Measurements from ENCODE around the gene HSPB7. TPM values are rescaled to one million over a fixed set of nuclear protein-coding genes. Genes with fewer than 3 reads are reported as not detected.

Gene HSPB7
- total RNA-seq, 1 experiment from 2014 or later = not detected

GRCh38 chr1:15975358-15975804 is 42.5 kb downstream of the HSPB7 start:
- H3K18ac ChIP-seq (ENCODE audit: insufficient read length, low read depth, low read length) = no peak overlapping the region
- H2AK5ac ChIP-seq (ENCODE audit: insufficient read length, low read length) = no peak overlapping the region
- H3K36me3 Mint-ChIP-seq (ENCODE audit: insufficient read depth in 1 of 3, low read depth in 3 of 3) = peaks cover 9 to 20% (median 11%) of the 10 kb centered on the region in 3 experiments
- no peak overlapping the region for H3K4ac ChIP-seq (ENCODE audit: low read depth, low read length)
- no peak overlapping the region for H2BK12ac ChIP-seq (ENCODE audit: insufficient read length, low read depth, low read length)
- H2BK20ac ChIP-seq (ENCODE audit: low read depth, low read length, poor library complexity, severe bottlenecking) = no peak overlapping the region
- no peak overlapping the region for H4K5ac ChIP-seq (ENCODE audit: insufficient read length, low read depth, low read length)
- H3K27me3 ChIP-seq (ENCODE audit: insufficient read depth, low read length) = no peaks in the 10 kb centered on the region
- H3K14ac ChIP-seq (ENCODE audit: insufficient read depth, low read length) = no peak overlapping the region
- peak overlapping the region; percentile 58 for H3K4me2 ChIP-seq (ENCODE audit: insufficient read depth, insufficient read length, low read length)
- no peak overlapping the region for H2AFZ ChIP-seq (ENCODE audit: low read length)
- peak overlapping the region; percentile 86 to 93 for H3K4me3 Mint-ChIP-seq
- H3K79me2 ChIP-seq (ENCODE audit: insufficient read depth, low read length) = no peaks in the 10 kb centered on the region
- no CpG with 5 or more reads among the region's 47 CpGs for WGBS (ENCODE audit: extremely low coverage, insufficient read length, low lambda C conversion rate)
- H4K8ac ChIP-seq (replicated peaks; ENCODE audit: insufficient read length, low read depth, low read length) = no peak overlapping the region
- H3K4me1 Mint-ChIP-seq = peaks cover 11 to 14% of the 10 kb centered on the region in 2 experiments
- H3K9me3 ChIP-seq (ENCODE audit: control insufficient read depth, low read depth, low read length) = no peaks in the 10 kb centered on the region
- H3K9me3 Mint-ChIP-seq = peaks cover 0 to under 1% of the 10 kb centered on the region in 2 experiments; a peak in 1 of 5 replicates
- H3K27me3 Mint-ChIP-seq (ENCODE audit: low read depth) = peaks cover 3% of the 10 kb centered on the region; the same call in 1 of the 2 replicates
- H3K23me2 ChIP-seq (ENCODE audit: insufficient read length, low read depth, low read length, poor library complexity, severe bottlenecking) = no peaks in the 10 kb centered on the region
- H3K23ac ChIP-seq (ENCODE audit: insufficient read length, low read depth, low read length) = no peak overlapping the region
- TF ChIP-seq CTCF (conservative IDR thresholded peaks at IDR 0.05) = peak; percentile 50
- H3K56ac ChIP-seq (ENCODE audit: insufficient read length, low read depth, low read length) = no peak overlapping the region
- no peak overlapping the region for H3K27ac ChIP-seq (ENCODE audit: insufficient read length, low read depth, low read length)
- H2BK120ac ChIP-seq (ENCODE audit: low read depth, low read length, poor library complexity, severe bottlenecking) = no peak overlapping the region
- no peak overlapping the region for H4K91ac ChIP-seq (ENCODE audit: insufficient read length, low read depth, low read length)
- peak overlapping the region in 1 of 3 experiments; percentile 27; a peak in 1 of 7 replicates for H3K27ac Mint-ChIP-seq
- no peaks in the 10 kb centered on the region for H3K79me1 ChIP-seq (ENCODE audit: insufficient read depth, low read depth, low read length, poor library complexity, severe bottlenecking)
- DNase-seq = peak; percentile 74
- H3T11ph ChIP-seq (ENCODE audit: low read length) = no peak overlapping the region
- H3K9ac ChIP-seq (ENCODE audit: extremely low read depth, insufficient read length, low read length) = peak overlapping the region; percentile 28
- H2BK5ac ChIP-seq (ENCODE audit: insufficient read length, low read length) = no peak overlapping the region
- H4K20me1 ChIP-seq (ENCODE audit: control insufficient read depth, insufficient read depth, insufficient read length) = no peaks in the 10 kb centered on the region
- H2BK15ac ChIP-seq (ENCODE audit: low read depth, low read length) = no peak overlapping the region
- H3K4me1 ChIP-seq (ENCODE audit: insufficient read depth, low read length) = no peaks in the 10 kb centered on the region
